ENCODE results near the gene ZNF883.

- TF ChIP-seq TAF1 (IDR thresholded peaks at IDR 0.05; ENCODE audit: borderline replicate concordance, insufficient read depth, low read length) (no peak), SIN3A (IDR thresholded peaks at IDR 0.05; ENCODE audit: borderline replicate concordance, insufficient read depth, low read length) (no peak), POLR2AphosphoS5 (IDR thresholded peaks at IDR 0.05; ENCODE audit: low read depth, low read length) (no peak), REST (IDR thresholded peaks at IDR 0.05; ENCODE audit: insufficient read depth in 1 of 2, low read depth in 2 of 2, low read length in 2 of 2) (no peak), FOXP2 (optimal IDR thresholded peaks at IDR 0.05; ENCODE audit: borderline replicate concordance, extremely low read depth, extremely low read length, insufficient read depth) (no peak)
These were observed 42.3 kb downstream of the ZNF883 start for GRCh38 chr9:112969730-112970129.
